Measurements from ENCODE around the gene IGHMBP2.

Gene IGHMBP2

GRCh38 chr11:68927280-68928135, 23.8 kb downstream of the IGHMBP2 start:
- no peak for DNase-seq (ENCODE audit: low spot score)

- DNase-seq (ENCODE audit: low spot score): no peak
Observed at GRCh38 chr11:68928136-68928880, 24.6 kb downstream of the IGHMBP2 start.

- no peak for DNase-seq (ENCODE audit: low spot score)
Observed at GRCh38 chr11:68929135-68929534, 25.4 kb downstream of the IGHMBP2 start.

GRCh38 chr11:68929706-68930570, 26.2 kb downstream of the IGHMBP2 start:
- no peak for DNase-seq (ENCODE audit: low spot score)

- DNase-seq (ENCODE audit: low spot score): no peak
Observed at GRCh38 chr11:68930991-68931855, 27.5 kb downstream of the IGHMBP2 start.

- DNase-seq (ENCODE audit: low spot score): no peak
Observed at GRCh38 chr11:68931911-68932310, 28.2 kb downstream of the IGHMBP2 start.

GRCh38 chr11:68932358-68932757, 28.7 kb downstream of the IGHMBP2 start:
- DNase-seq (ENCODE audit: low spot score): no peak

- DNase-seq (ENCODE audit: low spot score): no peak
Observed at GRCh38 chr11:68932933-68933577, 29.4 kb downstream of the IGHMBP2 start.

GRCh38 chr11:68933605-68934320, 30.1 kb downstream of the IGHMBP2 start:
- DNase-seq (ENCODE audit: low spot score): no peak

GRCh38 chr11:68934321-68934645, 30.6 kb downstream of the IGHMBP2 start:
- no peak for DNase-seq (ENCODE audit: low spot score)

GRCh38 chr11:68934666-68935065, 31.0 kb downstream of the IGHMBP2 start:
- DNase-seq (ENCODE audit: low spot score): no peak

- DNase-seq (ENCODE audit: low spot score): no peak
Observed at GRCh38 chr11:68935066-68935465, 31.4 kb downstream of the IGHMBP2 start.

GRCh38 chr11:68935516-68936357, 32.0 kb downstream of the IGHMBP2 start:
- DNase-seq (ENCODE audit: low spot score): no peak

GRCh38 chr11:68936358-68936636, 32.6 kb downstream of the IGHMBP2 start:
- no peak for DNase-seq (ENCODE audit: low spot score)

- no peak for DNase-seq (ENCODE audit: low spot score)
Observed at GRCh38 chr11:68936676-68937620, 33.3 kb downstream of the IGHMBP2 start.

GRCh38 chr11:68938088-68938487, 34.4 kb downstream of the IGHMBP2 start:
- DNase-seq (ENCODE audit: low spot score): no peak

GRCh38 chr11:68938816-68939582, 35.3 kb downstream of the IGHMBP2 start:
- no peak for DNase-seq (ENCODE audit: low spot score)
